ENCODE results near the gene DNM2. TPM values are rescaled to one million over a fixed set of nuclear protein-coding genes. Genes with fewer than 3 reads are reported as not detected.

The DNM2 gene
- total and polyA plus RNA-seq, 2 of the 13 experiments (the other 11 are each of a cell fraction or from before 2014, with no cell fraction given): 41.7 to 59.8 TPM

DNA sequence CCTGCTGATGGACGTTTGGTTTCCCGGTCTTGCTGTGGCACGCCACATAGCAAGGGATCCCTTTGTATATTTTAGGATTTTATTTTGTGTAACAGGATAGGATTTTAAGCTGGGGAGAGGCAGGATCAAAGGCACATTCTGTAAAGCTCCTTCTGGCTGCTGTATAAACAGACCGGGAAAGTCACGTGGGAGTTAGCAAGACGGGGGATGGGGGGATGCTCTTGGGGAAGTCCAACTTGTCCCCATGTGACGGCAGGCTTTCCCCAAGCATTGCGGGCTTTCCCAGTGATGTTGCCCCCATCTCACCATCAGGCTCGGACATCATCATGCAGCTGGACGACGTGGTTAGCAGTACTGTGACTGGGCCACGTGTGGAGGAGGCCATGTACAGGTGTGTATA lies 10.9 kb upstream of the DNM2 start:
- CTCF ChIA-PET (ENCODE audit: low intra/inter-chr PET ratio, low total read pairs): no interaction called here
- in situ Hi-C loops (cut with HindIII; ENCODE audit: extremely low pct_ligation_motif_present, low pct_unique_long_range_greater_than_20kb): no loop called here

DNA sequence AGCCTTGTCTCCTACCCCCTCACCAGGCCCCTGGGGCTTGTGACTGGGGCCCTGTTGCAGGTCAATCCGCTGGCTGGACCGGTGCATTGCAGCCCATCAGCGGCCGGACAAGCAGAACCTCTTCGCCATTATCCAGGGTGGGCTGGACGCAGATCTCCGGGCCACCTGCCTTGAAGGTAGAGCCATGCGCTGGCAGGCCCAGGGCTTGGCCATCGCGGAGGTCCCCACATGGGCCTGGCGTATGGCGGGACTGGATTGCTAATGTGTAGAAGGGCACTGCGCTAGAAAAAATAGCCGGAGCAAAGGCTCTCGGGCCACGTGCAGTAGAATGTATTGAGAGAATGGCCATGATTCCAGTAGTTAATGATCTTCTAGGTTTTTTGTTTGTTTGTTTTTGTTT lies 10.4 kb upstream of the DNM2 start:
- no peak overlapping the region for H2AFZ ChIP-seq (ENCODE audit: low read length)
- H3K27ac ChIP-seq (ENCODE audit: extremely low read length, insufficient read depth, low read length): no peak overlapping the region
- no peak overlapping the region for H3K4me3 ChIP-seq (replicated peaks in 1 of 3; ENCODE audit: insufficient read depth in 1 of 3, low read depth in 2 of 3, low read length in 3 of 3)
- ChIA-PET POLR2A (interaction anchor here (1.4 kb wide), 1 partner anchor 9 kb away, joined by 10 read pairs; the partner anchor contains the start of gene DNM2), CTCF (ENCODE audit: low intra/inter-chr PET ratio, low total read pairs) (no interaction called here)
- FAIRE-seq (no peak), ATAC-seq (no peak; the same call in 2 of the 3 replicates), DNase-seq (ENCODE audit: low spot score) (no peak)
- no TSS peak for BruUV-seq (replicated peaks)
- H3K9ac ChIP-seq (ENCODE audit: insufficient read depth, low read depth, low read length): no peak overlapping the region
- H3K4me1 ChIP-seq (ENCODE audit: insufficient read depth, low read length): peaks cover 17% of the 10 kb centered on the region
- no peak overlapping the region for H3K4me2 ChIP-seq (ENCODE audit: low read depth, low read length)
- H3K9me3 ChIP-seq (ENCODE audit: low read length): no peaks in the 10 kb centered on the region
- no peaks in the 10 kb centered on the region for H4K20me1 ChIP-seq (ENCODE audit: insufficient read depth, low read length)
- H3K27me3 ChIP-seq (ENCODE audit: control insufficient read depth in 1 of 2, insufficient read depth in 2 of 2, low read length in 2 of 2): no peaks in the 10 kb centered on the region
- peaks cover 0 to 2% of the 10 kb centered on the region in 2 experiments; a peak in 1 of 5 replicates for H3K36me3 ChIP-seq (replicated peaks in 1 of 2; ENCODE audit: control insufficient read depth in 1 of 2, insufficient read depth in 2 of 2, low read length in 2 of 2)
- no peaks in the 10 kb centered on the region for H3K79me2 ChIP-seq (ENCODE audit: insufficient read depth, low read length)
- in situ Hi-C loops (cut with HindIII; ENCODE audit: extremely low pct_ligation_motif_present, low pct_unique_long_range_greater_than_20kb) (no loop called here), intact Hi-C loops (cut with micrococcal nuclease; ENCODE audit: unreplicated experiment) (no loop called here)
- 99% methylated on average over 8 of the region's 16 CpGs for WGBS (ENCODE audit: low lambda C conversion rate)
- TF ChIP-seq DR1 (CRISPR knock-in tag; IDR thresholded peaks at IDR 0.05): no peak
- TF ChIP-seq RAD51 (IDR thresholded peaks at IDR 0.05; ENCODE audit: borderline replicate concordance): no peak
- no peak for TF ChIP-seq KDM5A (IDR thresholded peaks at IDR 0.05; ENCODE audit: borderline replicate concordance, low read length)
- no peak for TF ChIP-seq ZBTB3 (CRISPR knock-in tag; IDR thresholded peaks at IDR 0.05; ENCODE audit: borderline replicate concordance, low read depth)
- TF ChIP-seq, protein P1, sequence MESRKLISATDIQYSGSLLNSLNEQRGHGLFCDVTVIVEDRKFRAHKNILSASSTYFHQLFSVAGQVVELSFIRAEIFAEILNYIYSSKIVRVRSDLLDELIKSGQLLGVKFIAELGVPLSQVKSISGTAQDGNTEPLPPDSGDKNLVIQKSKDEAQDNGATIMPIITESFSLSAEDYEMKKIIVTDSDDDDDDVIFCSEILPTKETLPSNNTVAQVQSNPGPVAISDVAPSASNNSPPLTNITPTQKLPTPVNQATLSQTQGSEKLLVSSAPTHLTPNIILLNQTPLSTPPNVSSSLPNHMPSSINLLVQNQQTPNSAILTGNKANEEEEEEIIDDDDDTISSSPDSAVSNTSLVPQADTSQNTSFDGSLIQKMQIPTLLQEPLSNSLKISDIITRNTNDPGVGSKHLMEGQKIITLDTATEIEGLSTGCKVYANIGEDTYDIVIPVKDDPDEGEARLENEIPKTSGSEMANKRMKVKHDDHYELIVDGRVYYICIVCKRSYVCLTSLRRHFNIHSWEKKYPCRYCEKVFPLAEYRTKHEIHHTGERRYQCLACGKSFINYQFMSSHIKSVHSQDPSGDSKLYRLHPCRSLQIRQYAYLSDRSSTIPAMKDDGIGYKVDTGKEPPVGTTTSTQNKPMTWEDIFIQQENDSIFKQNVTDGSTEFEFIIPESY (CRISPR knock-in tag; IDR thresholded peaks at IDR 0.05): peak; percentile 79
- TF ChIP-seq ZSCAN20 (CRISPR knock-in tag; IDR thresholded peaks at IDR 0.05; ENCODE audit: borderline replicate concordance): no peak
- 0 out of 2 replicates have a peak, but pooled peaks have one; percentile 29 for TF ChIP-seq RBFOX2 (IDR thresholded peaks at IDR 0.05; ENCODE audit: low read depth, low read length)

More for the DNA sequence above, 10.9 kb upstream of the DNM2 start:
- Histone ChIP-seq H3K4me3 (replicated peaks in 1 of 3; ENCODE audit: insufficient read depth in 1 of 3, low read depth in 2 of 3, low read length in 3 of 3) (no peak overlapping the region), H3K27me3 (ENCODE audit: control insufficient read depth in 1 of 2, insufficient read depth in 2 of 2, low read length in 2 of 2) (no peaks in the 10 kb centered on the region), H3K4me1 (ENCODE audit: insufficient read depth, low read length) (peaks cover 17% of the 10 kb centered on the region), H3K9me3 (ENCODE audit: low read length) (no peaks in the 10 kb centered on the region), H3K9ac (ENCODE audit: insufficient read depth, low read depth, low read length) (no peak overlapping the region), H3K79me2 (ENCODE audit: insufficient read depth, low read length) (no peaks in the 10 kb centered on the region), H3K4me2 (ENCODE audit: low read depth, low read length) (no peak overlapping the region), H2AFZ (ENCODE audit: low read length) (no peak overlapping the region), H4K20me1 (ENCODE audit: insufficient read depth, low read length) (no peaks in the 10 kb centered on the region), H3K36me3 (replicated peaks in 1 of 2; ENCODE audit: control insufficient read depth in 1 of 2, insufficient read depth in 2 of 2, low read length in 2 of 2) (peaks cover 0 to 2% of the 10 kb centered on the region in 2 experiments; a peak in 1 of 5 replicates), H3K27ac (ENCODE audit: extremely low read length, insufficient read depth, low read length) (no peak overlapping the region)
- no TSS peak for BruUV-seq (replicated peaks)
- DNase-seq (ENCODE audit: low spot score): peak; percentile 36
- TF ChIP-seq ZNF30 (CRISPR knock-in tag; IDR thresholded peaks at IDR 0.05) (no peak), TCF7 (IDR thresholded peaks at IDR 0.05; ENCODE audit: low read depth) (peak; percentile 40; the same call in 1 of the 2 replicates)
- TF ChIP-seq, protein P2, sequence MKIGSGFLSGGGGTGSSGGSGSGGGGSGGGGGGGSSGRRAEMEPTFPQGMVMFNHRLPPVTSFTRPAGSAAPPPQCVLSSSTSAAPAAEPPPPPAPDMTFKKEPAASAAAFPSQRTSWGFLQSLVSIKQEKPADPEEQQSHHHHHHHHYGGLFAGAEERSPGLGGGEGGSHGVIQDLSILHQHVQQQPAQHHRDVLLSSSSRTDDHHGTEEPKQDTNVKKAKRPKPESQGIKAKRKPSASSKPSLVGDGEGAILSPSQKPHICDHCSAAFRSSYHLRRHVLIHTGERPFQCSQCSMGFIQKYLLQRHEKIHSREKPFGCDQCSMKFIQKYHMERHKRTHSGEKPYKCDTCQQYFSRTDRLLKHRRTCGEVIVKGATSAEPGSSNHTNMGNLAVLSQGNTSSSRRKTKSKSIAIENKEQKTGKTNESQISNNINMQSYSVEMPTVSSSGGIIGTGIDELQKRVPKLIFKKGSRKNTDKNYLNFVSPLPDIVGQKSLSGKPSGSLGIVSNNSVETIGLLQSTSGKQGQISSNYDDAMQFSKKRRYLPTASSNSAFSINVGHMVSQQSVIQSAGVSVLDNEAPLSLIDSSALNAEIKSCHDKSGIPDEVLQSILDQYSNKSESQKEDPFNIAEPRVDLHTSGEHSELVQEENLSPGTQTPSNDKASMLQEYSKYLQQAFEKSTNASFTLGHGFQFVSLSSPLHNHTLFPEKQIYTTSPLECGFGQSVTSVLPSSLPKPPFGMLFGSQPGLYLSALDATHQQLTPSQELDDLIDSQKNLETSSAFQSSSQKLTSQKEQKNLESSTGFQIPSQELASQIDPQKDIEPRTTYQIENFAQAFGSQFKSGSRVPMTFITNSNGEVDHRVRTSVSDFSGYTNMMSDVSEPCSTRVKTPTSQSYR (CRISPR knock-in tag; IDR thresholded peaks at IDR 0.05; ENCODE audit: borderline replicate concordance): peak; percentile 77
- no peak; the same call in 2 of the 3 replicates for ATAC-seq
- POLR2A ChIA-PET: interaction anchor here (1.4 kb wide), 1 partner anchor 10 kb away, joined by 10 read pairs; the partner anchor contains the start of gene DNM2
- WGBS (ENCODE audit: low lambda C conversion rate): 75% methylated on average over 12 of the region's 12 CpGs
- intact Hi-C loops (cut with micrococcal nuclease; ENCODE audit: unreplicated experiment): no loop called here
- FAIRE-seq: no peak

Data from HepG2 (cell line).